ENCODE measurements around the gene MRPS5.

MRPS5 gene

GRCh38 chr2:95073856-95074662, 47.5 kb downstream of the MRPS5 start:
- TF ChIP-seq CTCF (IDR thresholded peaks at IDR 0.05; ENCODE audit: borderline replicate concordance, control extremely low read depth, extremely low read depth, insufficient read depth, missing control alignments): no peak
- peak; percentile 4 for DNase-seq (ENCODE audit: low spot score)
- in situ Hi-C loops (cut with MboI; ENCODE audit: low sequenced_read_pairs, unreplicated experiment): loop anchor here (10.0 kb wide), 1 partner anchor 59 kb away; no protein-coding TSS in a partner anchor

GRCh38 chr2:95072424-95072823, 49.2 kb downstream of the MRPS5 start:
- DNase-seq (ENCODE audit: low spot score): no peak
- in situ Hi-C loops (cut with MboI; ENCODE audit: low sequenced_read_pairs, unreplicated experiment): loop anchor here (10.0 kb wide), 1 partner anchor 58 kb away; no protein-coding TSS in a partner anchor
- TF ChIP-seq CTCF (IDR thresholded peaks at IDR 0.05; ENCODE audit: borderline replicate concordance, control extremely low read depth, extremely low read depth, insufficient read depth, missing control alignments): no peak

- in situ Hi-C loops (cut with MboI; ENCODE audit: low sequenced_read_pairs, unreplicated experiment): loop anchor here (10.0 kb wide), 1 partner anchor 57 kb away; no protein-coding TSS in a partner anchor
- TF ChIP-seq CTCF (IDR thresholded peaks at IDR 0.05; ENCODE audit: borderline replicate concordance, control extremely low read depth, extremely low read depth, insufficient read depth, missing control alignments): no peak
- no peak for DNase-seq (ENCODE audit: low spot score)
Observed at GRCh38 chr2:95071856-95072255, 49.8 kb downstream of the MRPS5 start.

GRCh38 chr2:95069465-95069864, 52.1 kb downstream of the MRPS5 start:
- no peak for TF ChIP-seq CTCF (IDR thresholded peaks at IDR 0.05; ENCODE audit: borderline replicate concordance, control extremely low read depth, extremely low read depth, insufficient read depth, missing control alignments)
- in situ Hi-C loops (cut with MboI; ENCODE audit: low sequenced_read_pairs, unreplicated experiment): no loop called here
- DNase-seq (ENCODE audit: low spot score): peak; percentile 3

GRCh38 chr2:95068256-95068655, 53.4 kb downstream of the MRPS5 start:
- no peak for TF ChIP-seq CTCF (IDR thresholded peaks at IDR 0.05; ENCODE audit: borderline replicate concordance, control extremely low read depth, extremely low read depth, insufficient read depth, missing control alignments)
- no peak for DNase-seq (ENCODE audit: low spot score)
- in situ Hi-C loops (cut with MboI; ENCODE audit: low sequenced_read_pairs, unreplicated experiment): no loop called here

GRCh38 chr2:95063086-95063958, 58.3 kb downstream of the MRPS5 start:
- peak; percentile 73 for DNase-seq (ENCODE audit: low spot score)
- in situ Hi-C loops (cut with MboI; ENCODE audit: low sequenced_read_pairs, unreplicated experiment): no loop called here
- TF ChIP-seq CTCF (IDR thresholded peaks at IDR 0.05; ENCODE audit: borderline replicate concordance, control extremely low read depth, extremely low read depth, insufficient read depth, missing control alignments): no peak

Measured in GM13976 (cell line).